22Rv1 (cell line): ENCODE measurements around the gene RNF5.

Source experiments
- ZFX ChIP-seq: fragments of 450-650 bp; IDR thresholded peaks from 2 replicates; pipeline ENCODE4 v1.6.1; 2017; ENCODE audit warnings: antibody characterized with exemption, borderline replicate concordance
- TF ChIP-seq, protein P1 (sequence below): fragments of 450-650 bp; IDR thresholded peaks from 2 replicates; pipeline ENCODE4 v1.5.1; 2017; ENCODE audit warnings: mild to moderate bottlenecking

DNA sequence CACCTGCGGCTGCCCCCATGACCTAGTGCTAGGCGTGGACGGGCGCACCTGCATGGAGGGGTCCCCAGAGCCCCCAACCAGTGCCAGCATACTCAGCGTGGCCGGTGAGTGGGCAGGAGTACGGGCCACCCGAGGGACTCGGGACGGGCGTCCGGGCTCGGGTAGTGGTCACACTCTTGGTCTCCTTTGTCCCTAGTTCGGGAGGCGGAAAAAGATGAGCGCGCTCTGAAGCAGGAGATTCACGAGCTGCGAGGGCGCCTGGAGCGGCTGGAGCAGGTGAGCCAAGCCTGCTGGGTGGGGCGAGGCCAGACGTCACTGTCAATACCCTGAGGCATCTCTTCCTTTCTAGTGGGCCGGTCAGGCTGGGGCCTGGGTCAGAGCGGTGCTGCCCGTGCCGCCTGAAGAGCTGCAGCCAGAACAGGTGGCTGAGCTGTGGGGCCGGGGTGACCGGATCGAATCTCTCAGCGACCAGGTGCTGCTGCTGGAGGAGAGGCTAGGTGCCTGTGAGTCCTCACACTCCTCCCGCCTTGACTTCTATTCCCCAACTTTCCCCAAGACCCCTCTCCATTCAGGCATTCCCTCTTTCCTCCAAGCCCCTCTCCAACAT, 10.9 kb upstream of the RNF5 start:
- TF ChIP-seq, protein P1, sequence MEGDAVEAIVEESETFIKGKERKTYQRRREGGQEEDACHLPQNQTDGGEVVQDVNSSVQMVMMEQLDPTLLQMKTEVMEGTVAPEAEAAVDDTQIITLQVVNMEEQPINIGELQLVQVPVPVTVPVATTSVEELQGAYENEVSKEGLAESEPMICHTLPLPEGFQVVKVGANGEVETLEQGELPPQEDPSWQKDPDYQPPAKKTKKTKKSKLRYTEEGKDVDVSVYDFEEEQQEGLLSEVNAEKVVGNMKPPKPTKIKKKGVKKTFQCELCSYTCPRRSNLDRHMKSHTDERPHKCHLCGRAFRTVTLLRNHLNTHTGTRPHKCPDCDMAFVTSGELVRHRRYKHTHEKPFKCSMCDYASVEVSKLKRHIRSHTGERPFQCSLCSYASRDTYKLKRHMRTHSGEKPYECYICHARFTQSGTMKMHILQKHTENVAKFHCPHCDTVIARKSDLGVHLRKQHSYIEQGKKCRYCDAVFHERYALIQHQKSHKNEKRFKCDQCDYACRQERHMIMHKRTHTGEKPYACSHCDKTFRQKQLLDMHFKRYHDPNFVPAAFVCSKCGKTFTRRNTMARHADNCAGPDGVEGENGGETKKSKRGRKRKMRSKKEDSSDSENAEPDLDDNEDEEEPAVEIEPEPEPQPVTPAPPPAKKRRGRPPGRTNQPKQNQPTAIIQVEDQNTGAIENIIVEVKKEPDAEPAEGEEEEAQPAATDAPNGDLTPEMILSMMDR: no peak
- no peak for TF ChIP-seq ZFX
